DND-41 (cell line): ENCODE measurements around the gene NPFF.

Source experiments
- ATAC-seq: fragments of 200-7000 bp; cut with Tn5 transposase; 3 replicates; pipeline ENCODE4 v1.9.1; 2021; ENCODE audit warnings: low read depth; ENCODE audit not compliant: insufficient read depth
- DNase-seq: peaks from one replicate; pipeline ENCODE4 v3.0.0-alpha.2; 2020
- H2AFZ ChIP-seq: 2 replicates; pipeline ENCODE4 v1.6.0; 2012; ENCODE audit warnings: low read depth, low read length
- H3K27ac ChIP-seq: 2 replicates; pipeline ENCODE4 v1.5.1; 2012; ENCODE audit warnings: low read length, inconsistent platforms
- H3K27me3 ChIP-seq: fragments of 200-600 bp; sonication (generic); 2 replicates; pipeline ENCODE4 v1.6.0; 2012; ENCODE audit warnings: low read length, mild to moderate bottlenecking, inconsistent platforms; ENCODE audit not compliant: insufficient read depth, poor library complexity
- H3K36me3 ChIP-seq: 2 replicates; pipeline ENCODE4 v1.5.1; 2012; ENCODE audit warnings: low read length, inconsistent platforms; ENCODE audit not compliant: insufficient read depth
- H3K4me1 ChIP-seq: 2 replicates; pipeline ENCODE4 v1.5.1; 2012; ENCODE audit warnings: mild to moderate bottlenecking, low read length; ENCODE audit not compliant: insufficient read depth
- H3K4me2 ChIP-seq: 2 replicates; pipeline ENCODE4 v1.6.0; 2012; ENCODE audit warnings: mild to moderate bottlenecking, moderate library complexity, low read length, inconsistent platforms; ENCODE audit not compliant: insufficient read depth
- H3K4me3 ChIP-seq, 2 experiments: fragments of 200-600 bp in 1 of 2; shearing (Covaris generic) in 1 of 2; 2 replicates each; pipeline ENCODE4 v1.5.1; 2012 to 2016; ENCODE audit warnings: inconsistent platforms in 2 of 2, low read length in 2 of 2, mild to moderate bottlenecking in 2 of 2, low read depth in 1 of 2, moderate library complexity in 1 of 2
- H3K79me2 ChIP-seq: 2 replicates; pipeline ENCODE4 v1.6.0; 2012; ENCODE audit warnings: low read length, inconsistent platforms; ENCODE audit not compliant: insufficient read depth
- H3K9ac ChIP-seq: 2 replicates; pipeline ENCODE4 v1.6.0; 2012; ENCODE audit warnings: low read depth, mild to moderate bottlenecking, inconsistent platforms, low read length, moderate library complexity
- H3K9me3 ChIP-seq: 2 replicates; pipeline ENCODE4 v1.5.1; 2012; ENCODE audit warnings: low read length, moderate library complexity, mild to moderate bottlenecking, inconsistent platforms; ENCODE audit not compliant: insufficient read depth, severe bottlenecking
- H4K20me1 ChIP-seq: 2 replicates; pipeline ENCODE4 v1.6.0; 2012; ENCODE audit warnings: low read length; ENCODE audit not compliant: insufficient read depth
- CTCF ChIP-seq: IDR thresholded peaks from 2 replicates; pipeline ENCODE4 v1.5.1; 2012; ENCODE audit warnings: borderline replicate concordance, low read length, moderate library complexity, mild to moderate bottlenecking; ENCODE audit not compliant: poor library complexity, severe bottlenecking; ENCODE audit errors: extremely low read depth
- EZH2 ChIP-seq: IDR thresholded peaks from 3 replicates; pipeline ENCODE4 v1.6.1; 2012; ENCODE audit warnings: borderline replicate concordance, low read depth, mild to moderate bottlenecking, moderate library complexity, low read length, inconsistent platforms; ENCODE audit not compliant: severe bottlenecking

The NPFF gene

GRCh38 chr12:53499266-53500141 is 7.8 kb downstream of the NPFF start, which contains the start of gene MAP3K12:
MAP3K12 (minus strand) TSS chr12:53499458; CDS start chr12:53487391, 12,067 bp downstream.
- Histone ChIP-seq H2AFZ (peak within 1 kb of the TSS; percentile 56), H3K27me3 (no peaks in the 10 kb centered on the region), H3K4me1 (peaks cover 50% of the 10 kb centered on the region), H3K36me3 (peaks cover 17% of the 10 kb centered on the region), H3K27ac (peak within 1 kb of the TSS; percentile 76), H4K20me1 (no peaks in the 10 kb centered on the region), H3K9me3 (no peaks in the 10 kb centered on the region), H3K79me2 (peaks cover 22% of the 10 kb centered on the region), H3K4me2 (peak within 1 kb of the TSS; percentile 76), H3K9ac (peak within 1 kb of the TSS; percentile 71), H3K4me3 (peak within 1 kb of the TSS; percentile 24 to 68)
- TF ChIP-seq EZH2 (no peak), CTCF (peak; percentile 45)
- ATAC-seq (peak; percentile 25), DNase-seq (peak; percentile 74)

- no peaks in the 10 kb centered on the region for H4K20me1 ChIP-seq
- H3K36me3 ChIP-seq = peaks cover 4% of the 10 kb centered on the region; the same call in 1 of the 2 replicates
- H3K9ac ChIP-seq = peak overlapping the region; percentile 71
- H3K27ac ChIP-seq = no peak overlapping the region
- H2AFZ ChIP-seq = 0 out of 2 replicates have a peak overlapping the region, but pooled peaks have one; percentile 56
- TF ChIP-seq EZH2 = no peak
- TF ChIP-seq CTCF = no peak
- peak overlapping the region; percentile 76 for H3K4me2 ChIP-seq
- peaks cover 17% of the 10 kb centered on the region for H3K79me2 ChIP-seq
- no peak for ATAC-seq
- H3K27me3 ChIP-seq = no peaks in the 10 kb centered on the region
- H3K4me1 ChIP-seq = peaks cover 58% of the 10 kb centered on the region
- DNase-seq = no peak
- peak overlapping the region in 1 of 2 experiments; percentile 68; a peak in 2 of 4 replicates for H3K4me3 ChIP-seq
- H3K9me3 ChIP-seq = no peaks in the 10 kb centered on the region
Measured at GRCh38 chr12:53498235-53498630, 9.1 kb downstream of the NPFF start.

- Histone ChIP-seq H3K9ac (no peak overlapping the region), H3K4me3 (no peak overlapping the region), H3K9me3 (no peaks in the 10 kb centered on the region), H3K27me3 (no peaks in the 10 kb centered on the region), H3K27ac (no peak overlapping the region), H2AFZ (no peak overlapping the region), H3K4me2 (no peak overlapping the region; the same call in 1 of the 2 replicates), H3K79me2 (peaks cover 10% of the 10 kb centered on the region), H3K36me3 (no peaks in the 10 kb centered on the region), H4K20me1 (no peaks in the 10 kb centered on the region), H3K4me1 (peaks cover 58% of the 10 kb centered on the region)
- DNase-seq (no peak), ATAC-seq (no peak)
- no peak for TF ChIP-seq EZH2
- TF ChIP-seq CTCF = no peak
Measured at GRCh38 chr12:53497461-53497860, 9.8 kb downstream of the NPFF start.
